ENCODE data around the gene LYPD1.

DNA sequence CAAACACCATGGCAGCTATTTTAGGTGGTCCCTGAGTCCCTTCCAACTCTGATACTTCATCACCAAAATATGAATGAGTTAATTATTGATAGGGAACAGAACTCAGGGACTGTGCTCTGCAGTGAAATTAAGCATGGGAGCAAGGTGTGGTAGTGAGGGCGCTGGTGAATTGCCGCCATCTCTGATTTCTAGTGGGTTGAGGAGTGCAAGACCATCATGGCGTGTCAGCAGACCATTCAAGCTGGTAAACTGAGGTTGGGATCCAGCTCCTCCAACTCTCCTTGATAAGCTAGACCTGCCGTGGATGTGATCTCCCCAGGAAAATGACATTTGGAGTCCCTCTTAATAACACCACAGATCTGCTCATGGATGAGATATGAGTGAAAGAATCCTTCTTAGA is 70.4 kb downstream of the LYPD1 start:
- TF ChIP-seq, protein P1, sequence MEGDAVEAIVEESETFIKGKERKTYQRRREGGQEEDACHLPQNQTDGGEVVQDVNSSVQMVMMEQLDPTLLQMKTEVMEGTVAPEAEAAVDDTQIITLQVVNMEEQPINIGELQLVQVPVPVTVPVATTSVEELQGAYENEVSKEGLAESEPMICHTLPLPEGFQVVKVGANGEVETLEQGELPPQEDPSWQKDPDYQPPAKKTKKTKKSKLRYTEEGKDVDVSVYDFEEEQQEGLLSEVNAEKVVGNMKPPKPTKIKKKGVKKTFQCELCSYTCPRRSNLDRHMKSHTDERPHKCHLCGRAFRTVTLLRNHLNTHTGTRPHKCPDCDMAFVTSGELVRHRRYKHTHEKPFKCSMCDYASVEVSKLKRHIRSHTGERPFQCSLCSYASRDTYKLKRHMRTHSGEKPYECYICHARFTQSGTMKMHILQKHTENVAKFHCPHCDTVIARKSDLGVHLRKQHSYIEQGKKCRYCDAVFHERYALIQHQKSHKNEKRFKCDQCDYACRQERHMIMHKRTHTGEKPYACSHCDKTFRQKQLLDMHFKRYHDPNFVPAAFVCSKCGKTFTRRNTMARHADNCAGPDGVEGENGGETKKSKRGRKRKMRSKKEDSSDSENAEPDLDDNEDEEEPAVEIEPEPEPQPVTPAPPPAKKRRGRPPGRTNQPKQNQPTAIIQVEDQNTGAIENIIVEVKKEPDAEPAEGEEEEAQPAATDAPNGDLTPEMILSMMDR (IDR thresholded peaks at IDR 0.05), result no peak
- TF ChIP-seq POLR2AphosphoS5 (IDR thresholded peaks at IDR 0.05), result no peak
